Measurements from ENCODE around the gene LIPC.

Gene LIPC

GRCh38 chr15:58472221-58472620 lies 40.4 kb downstream of the LIPC start:
- FAIRE-seq (no peak), DNase-seq (ENCODE audit: insufficient read length, low spot score) (no peak)

- FAIRE-seq (no peak), DNase-seq (ENCODE audit: insufficient read length, low spot score) (no peak)
These were observed 41.2 kb downstream of the LIPC start for GRCh38 chr15:58472821-58473581.

GRCh38 chr15:58473724-58474123 lies 41.9 kb downstream of the LIPC start:
- no peak for FAIRE-seq
- peak; percentile 18 for DNase-seq (ENCODE audit: insufficient read length, low spot score)

GRCh38 chr15:58474741-58475323 lies 43.0 kb downstream of the LIPC start:
- FAIRE-seq = no peak

GRCh38 chr15:58475573-58476524 lies 44.1 kb downstream of the LIPC start:
- FAIRE-seq (no peak), DNase-seq (ENCODE audit: insufficient read length, low spot score) (no peak)

More at GRCh38 chr15:58474741-58475323, 43.0 kb downstream of the LIPC start:
- DNase-seq (ENCODE audit: insufficient read length, low spot score) = no peak

GRCh38 chr15:58476525-58477162 lies 44.9 kb downstream of the LIPC start:
- no peak for FAIRE-seq
- no peak for DNase-seq (ENCODE audit: insufficient read length, low spot score)

GRCh38 chr15:58477170-58477569 lies 45.4 kb downstream of the LIPC start:
- FAIRE-seq (no peak), DNase-seq (ENCODE audit: insufficient read length, low spot score) (no peak)

- no peak for DNase-seq (ENCODE audit: insufficient read length, low spot score)
- FAIRE-seq = no peak
These were observed 46.2 kb downstream of the LIPC start for GRCh38 chr15:58478035-58478434.

GRCh38 chr15:58478579-58478978 lies 46.8 kb downstream of the LIPC start:
- FAIRE-seq (no peak), DNase-seq (ENCODE audit: insufficient read length, low spot score) (no peak)

GRCh38 chr15:58479941-58480340 lies 48.1 kb downstream of the LIPC start:
- no peak for DNase-seq (ENCODE audit: insufficient read length, low spot score)
- FAIRE-seq = no peak

GRCh38 chr15:58483376-58483775 lies 51.6 kb downstream of the LIPC start:
- no peak for FAIRE-seq

GRCh38 chr15:58484791-58485600 lies 53.2 kb downstream of the LIPC start:
- DNase-seq (ENCODE audit: insufficient read length, low spot score) = no peak
- no peak for FAIRE-seq

More at GRCh38 chr15:58483376-58483775, 51.6 kb downstream of the LIPC start:
- no peak for DNase-seq (ENCODE audit: insufficient read length, low spot score)

GRCh38 chr15:58486062-58486461 lies 54.3 kb downstream of the LIPC start:
- FAIRE-seq (no peak), DNase-seq (ENCODE audit: insufficient read length, low spot score) (no peak)

- FAIRE-seq = no peak
- no peak for DNase-seq (ENCODE audit: insufficient read length, low spot score)
These were observed 54.8 kb downstream of the LIPC start for GRCh38 chr15:58486564-58486963.

- FAIRE-seq (no peak), DNase-seq (ENCODE audit: insufficient read length, low spot score) (no peak)
These were observed 55.4 kb downstream of the LIPC start for GRCh38 chr15:58487041-58487723.

GRCh38 chr15:58487724-58488120 lies 55.9 kb downstream of the LIPC start:
- no peak for DNase-seq (ENCODE audit: insufficient read length, low spot score)
- no peak for FAIRE-seq

- DNase-seq (ENCODE audit: insufficient read length, low spot score) (no peak), FAIRE-seq (no peak)
These were observed 57.7 kb downstream of the LIPC start for GRCh38 chr15:58489289-58490085.

GRCh38 chr15:58490086-58490887 lies 58.5 kb downstream of the LIPC start:
- FAIRE-seq = no peak

More at GRCh38 chr15:58490086-58490887, 58.5 kb downstream of the LIPC start:
- DNase-seq (ENCODE audit: insufficient read length, low spot score) = no peak
